ENCODE results near the gene TM4SF1. TPM values are rescaled to one million over a fixed set of nuclear protein-coding genes. Genes with fewer than 3 reads are reported as not detected.

TM4SF1 gene
- polyA plus RNA-seq, 1 donor from 2014 or later: 0.81 TPM

DNA sequence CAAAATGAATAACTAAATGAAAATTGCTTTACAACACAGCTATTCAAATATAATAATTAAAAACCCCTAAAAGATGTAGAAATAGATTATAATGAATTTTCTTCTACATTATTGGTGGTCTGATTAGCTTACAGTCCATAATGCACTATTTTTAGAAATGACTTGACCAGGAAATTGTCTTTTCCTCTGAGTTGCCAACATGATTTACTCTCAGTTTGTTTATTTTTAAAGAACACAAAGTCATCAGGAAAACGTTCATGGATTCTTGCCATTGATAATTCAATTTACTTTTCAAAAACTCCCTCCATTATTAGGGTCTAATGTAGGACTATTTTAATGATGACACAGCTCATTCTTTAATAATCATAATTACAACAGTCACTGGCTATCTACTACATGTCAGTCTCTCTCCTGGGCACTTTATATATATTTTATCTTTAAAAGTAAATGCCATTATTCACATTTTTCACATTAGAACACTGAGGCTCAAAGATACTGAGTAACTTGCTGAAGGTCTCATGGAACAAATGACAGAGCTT, 45.2 kb downstream of the TM4SF1 start:
- H2AFZ ChIP-seq (ENCODE audit: low read depth, low read length): no peak overlapping the region
- H3K9ac ChIP-seq (ENCODE audit: low read length): no peak overlapping the region
- TF ChIP-seq SMC3 (conservative IDR thresholded peaks at IDR 0.05; ENCODE audit: poor library complexity): no peak
- TF ChIP-seq RAD21 (conservative IDR thresholded peaks at IDR 0.05): no peak
- TF ChIP-seq MXI1 (conservative IDR thresholded peaks at IDR 0.05; ENCODE audit: poor library complexity, severe bottlenecking): no peak
- no peak for TF ChIP-seq TAF1 (IDR thresholded peaks at IDR 0.05; ENCODE audit: low read depth)
- no peak for TF ChIP-seq CTCF (IDR thresholded peaks at IDR 0.05; ENCODE audit: poor library complexity, severe bottlenecking)
- TF ChIP-seq, protein P1, sequence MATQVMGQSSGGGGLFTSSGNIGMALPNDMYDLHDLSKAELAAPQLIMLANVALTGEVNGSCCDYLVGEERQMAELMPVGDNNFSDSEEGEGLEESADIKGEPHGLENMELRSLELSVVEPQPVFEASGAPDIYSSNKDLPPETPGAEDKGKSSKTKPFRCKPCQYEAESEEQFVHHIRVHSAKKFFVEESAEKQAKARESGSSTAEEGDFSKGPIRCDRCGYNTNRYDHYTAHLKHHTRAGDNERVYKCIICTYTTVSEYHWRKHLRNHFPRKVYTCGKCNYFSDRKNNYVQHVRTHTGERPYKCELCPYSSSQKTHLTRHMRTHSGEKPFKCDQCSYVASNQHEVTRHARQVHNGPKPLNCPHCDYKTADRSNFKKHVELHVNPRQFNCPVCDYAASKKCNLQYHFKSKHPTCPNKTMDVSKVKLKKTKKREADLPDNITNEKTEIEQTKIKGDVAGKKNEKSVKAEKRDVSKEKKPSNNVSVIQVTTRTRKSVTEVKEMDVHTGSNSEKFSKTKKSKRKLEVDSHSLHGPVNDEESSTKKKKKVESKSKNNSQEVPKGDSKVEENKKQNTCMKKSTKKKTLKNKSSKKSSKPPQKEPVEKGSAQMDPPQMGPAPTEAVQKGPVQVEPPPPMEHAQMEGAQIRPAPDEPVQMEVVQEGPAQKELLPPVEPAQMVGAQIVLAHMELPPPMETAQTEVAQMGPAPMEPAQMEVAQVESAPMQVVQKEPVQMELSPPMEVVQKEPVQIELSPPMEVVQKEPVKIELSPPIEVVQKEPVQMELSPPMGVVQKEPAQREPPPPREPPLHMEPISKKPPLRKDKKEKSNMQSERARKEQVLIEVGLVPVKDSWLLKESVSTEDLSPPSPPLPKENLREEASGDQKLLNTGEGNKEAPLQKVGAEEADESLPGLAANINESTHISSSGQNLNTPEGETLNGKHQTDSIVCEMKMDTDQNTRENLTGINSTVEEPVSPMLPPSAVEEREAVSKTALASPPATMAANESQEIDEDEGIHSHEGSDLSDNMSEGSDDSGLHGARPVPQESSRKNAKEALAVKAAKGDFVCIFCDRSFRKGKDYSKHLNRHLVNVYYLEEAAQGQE (IDR thresholded peaks at IDR 0.05; ENCODE audit: borderline replicate concordance): no peak
- TF ChIP-seq POLR2AphosphoS5 (IDR thresholded peaks at IDR 0.05): no peak
- TF ChIP-seq EP300 (conservative IDR thresholded peaks at IDR 0.05; ENCODE audit: poor library complexity, severe bottlenecking): no peak
- TF ChIP-seq EZH2 (IDR thresholded peaks at IDR 0.05; ENCODE audit: borderline replicate concordance, insufficient read depth, low read length, poor library complexity, severe bottlenecking): no peak
- no peaks in the 10 kb centered on the region for H4K20me1 ChIP-seq (ENCODE audit: insufficient read depth)
- H3K36me3 ChIP-seq (ENCODE audit: insufficient read depth, low read length): no peaks in the 10 kb centered on the region
- H3K79me2 ChIP-seq (replicated peaks; ENCODE audit: insufficient read depth, low read length): no peaks in the 10 kb centered on the region
- no peaks in the 10 kb centered on the region for H3K9me2 ChIP-seq (ENCODE audit: insufficient read depth, low read length)
- no peak overlapping the region for H3K4me3 ChIP-seq (ENCODE audit: low read length)
- no peak overlapping the region for H3K27ac ChIP-seq (ENCODE audit: low read length)
- H3K4me2 ChIP-seq (ENCODE audit: low read length): no peak overlapping the region
- no peaks in the 10 kb centered on the region for H3K9me3 ChIP-seq (ENCODE audit: low read length)
- H3K27me3 ChIP-seq (ENCODE audit: insufficient read depth, low read depth, low read length): no peaks in the 10 kb centered on the region
- no peaks in the 10 kb centered on the region for H3F3A ChIP-seq (ENCODE audit: insufficient read depth, low read length, poor library complexity, severe bottlenecking)

- Histone ChIP-seq H3K36me3 (ENCODE audit: insufficient read depth, low read length) (no peaks in the 10 kb centered on the region), H2AFZ (ENCODE audit: low read depth, low read length) (no peak overlapping the region), H3F3A (ENCODE audit: insufficient read depth, low read length, poor library complexity, severe bottlenecking) (no peaks in the 10 kb centered on the region), H3K27ac (ENCODE audit: low read length) (no peak overlapping the region), H3K9ac (ENCODE audit: low read length) (no peak overlapping the region), H3K4me2 (ENCODE audit: low read length) (no peak overlapping the region), H3K4me3 (ENCODE audit: low read length) (no peak overlapping the region), H4K20me1 (ENCODE audit: insufficient read depth) (no peaks in the 10 kb centered on the region), H3K27me3 (ENCODE audit: insufficient read depth, low read depth, low read length) (no peaks in the 10 kb centered on the region), H3K9me2 (ENCODE audit: insufficient read depth, low read length) (no peaks in the 10 kb centered on the region), H3K9me3 (ENCODE audit: low read length) (no peaks in the 10 kb centered on the region), H3K79me2 (replicated peaks; ENCODE audit: insufficient read depth, low read length) (no peaks in the 10 kb centered on the region)
- no peak for TF ChIP-seq CTCF (IDR thresholded peaks at IDR 0.05; ENCODE audit: poor library complexity, severe bottlenecking)
- no peak for TF ChIP-seq EP300 (conservative IDR thresholded peaks at IDR 0.05; ENCODE audit: poor library complexity, severe bottlenecking)
- TF ChIP-seq MXI1 (conservative IDR thresholded peaks at IDR 0.05; ENCODE audit: poor library complexity, severe bottlenecking): no peak
- no peak for TF ChIP-seq RAD21 (conservative IDR thresholded peaks at IDR 0.05)
- TF ChIP-seq, protein P1 (IDR thresholded peaks at IDR 0.05; ENCODE audit: borderline replicate concordance): no peak
- TF ChIP-seq POLR2AphosphoS5 (IDR thresholded peaks at IDR 0.05): no peak
Measured at GRCh38 chr3:149331396-149331795, 46.1 kb downstream of the TM4SF1 start.

Measured in neural cell (in vitro differentiated cells).